ENCODE measurements around the gene TSPAN31.

TSPAN31 gene

GRCh38 chr12:57745485-57745881, 644 bp downstream of the TSPAN31 start:
- no peak for DNase-seq
- in situ Hi-C loops (cut with MboI; ENCODE audit: low pct_unique_long_range_greater_than_20kb, low sequenced_read_pairs), result no loop called here

DNA sequence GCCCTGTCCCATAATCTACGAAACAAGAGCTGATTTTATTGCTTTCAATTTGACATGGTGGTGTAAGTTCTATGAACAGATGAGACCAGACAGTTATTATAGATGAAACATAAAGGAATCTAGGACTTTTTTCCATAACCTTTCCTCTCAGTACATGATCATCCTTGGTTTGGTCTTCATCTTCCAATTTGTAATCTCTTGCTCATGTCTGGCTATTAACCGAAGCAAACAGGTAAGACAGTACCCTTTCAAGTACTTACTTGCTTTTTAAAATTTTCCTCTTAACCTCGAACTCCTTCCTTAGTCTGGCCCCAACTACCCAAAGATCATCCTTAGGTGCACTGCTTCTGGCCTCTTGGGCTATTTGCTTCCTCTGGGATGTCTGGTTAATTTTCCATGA, 1.2 kb downstream of the TSPAN31 start:
- DNase-seq, result no peak
- in situ Hi-C loops (cut with MboI; ENCODE audit: low pct_unique_long_range_greater_than_20kb, low sequenced_read_pairs), result no loop called here

DNA sequence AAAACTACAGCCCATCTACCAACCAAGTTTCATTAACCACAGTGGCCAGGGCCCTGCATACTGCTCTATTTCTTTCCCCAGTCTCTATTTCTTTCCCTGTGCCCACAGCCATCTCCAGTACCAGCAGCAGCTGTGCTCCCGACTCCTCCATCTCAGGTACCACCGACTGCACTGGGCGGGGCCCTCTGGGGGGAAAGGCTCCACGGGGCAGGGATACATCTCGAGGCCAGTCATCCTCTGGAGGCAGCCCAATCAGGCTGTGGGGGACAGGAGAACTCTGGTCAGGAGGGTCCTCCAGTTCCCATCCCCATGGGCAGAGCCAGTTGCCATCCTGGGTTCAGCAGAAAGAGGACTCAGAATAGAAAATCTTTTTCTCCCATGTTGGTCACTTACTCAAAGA, 4.2 kb downstream of the TSPAN31 start:
- in situ Hi-C loops (cut with MboI; ENCODE audit: low pct_unique_long_range_greater_than_20kb, low sequenced_read_pairs), result no loop called here

DNA sequence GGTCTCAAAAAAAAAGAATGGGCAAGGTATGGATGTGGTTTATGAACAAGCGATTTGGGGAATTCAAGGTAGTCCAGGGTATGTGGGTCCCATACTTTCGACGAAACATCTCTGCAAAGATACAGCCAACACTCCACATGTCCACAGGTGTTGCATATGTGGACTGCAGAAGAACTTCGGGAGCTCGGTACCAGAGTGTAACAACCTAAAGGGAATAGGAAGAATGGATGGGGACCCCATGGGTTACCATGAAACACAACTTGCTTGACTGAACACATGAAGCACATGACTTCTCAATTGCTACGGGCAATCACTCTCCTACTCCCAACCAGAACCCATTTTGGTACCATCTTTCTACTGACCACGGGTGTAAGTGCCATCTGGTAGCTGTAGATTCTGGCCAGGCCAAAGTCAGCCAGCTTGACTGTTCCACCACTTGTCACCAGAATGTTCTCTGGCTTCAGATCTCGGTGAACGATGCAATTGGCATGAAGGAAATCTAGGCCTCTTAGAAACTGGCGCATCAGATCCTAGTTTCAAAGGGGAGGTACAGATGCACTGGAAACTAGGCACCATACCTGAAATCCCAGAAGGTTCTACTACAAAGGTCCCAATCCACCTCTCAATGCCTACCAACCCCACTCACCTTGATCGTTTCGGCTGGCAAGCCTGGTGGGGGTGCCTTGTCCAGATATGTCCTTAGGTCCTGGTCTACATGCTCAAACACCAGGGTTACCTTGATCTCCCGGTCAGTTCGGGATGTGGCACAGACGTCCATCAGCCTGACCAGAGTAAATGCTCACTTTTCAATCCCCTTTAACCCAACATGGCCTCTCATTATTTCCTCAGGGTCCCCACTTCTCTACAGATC, 6.0 kb downstream of the TSPAN31 start:
- in situ Hi-C loops (cut with MboI; ENCODE audit: low pct_unique_long_range_greater_than_20kb, low sequenced_read_pairs), result no loop called here
- no peak for DNase-seq

More for the DNA sequence above, 4.2 kb downstream of the TSPAN31 start:
- no peak for DNase-seq

- in situ Hi-C loops (cut with MboI; ENCODE audit: low pct_unique_long_range_greater_than_20kb, low sequenced_read_pairs), result no loop called here
- no peak for DNase-seq
These were observed 6.6 kb downstream of the TSPAN31 start for GRCh38 chr12:57751432-57751787.

DNA sequence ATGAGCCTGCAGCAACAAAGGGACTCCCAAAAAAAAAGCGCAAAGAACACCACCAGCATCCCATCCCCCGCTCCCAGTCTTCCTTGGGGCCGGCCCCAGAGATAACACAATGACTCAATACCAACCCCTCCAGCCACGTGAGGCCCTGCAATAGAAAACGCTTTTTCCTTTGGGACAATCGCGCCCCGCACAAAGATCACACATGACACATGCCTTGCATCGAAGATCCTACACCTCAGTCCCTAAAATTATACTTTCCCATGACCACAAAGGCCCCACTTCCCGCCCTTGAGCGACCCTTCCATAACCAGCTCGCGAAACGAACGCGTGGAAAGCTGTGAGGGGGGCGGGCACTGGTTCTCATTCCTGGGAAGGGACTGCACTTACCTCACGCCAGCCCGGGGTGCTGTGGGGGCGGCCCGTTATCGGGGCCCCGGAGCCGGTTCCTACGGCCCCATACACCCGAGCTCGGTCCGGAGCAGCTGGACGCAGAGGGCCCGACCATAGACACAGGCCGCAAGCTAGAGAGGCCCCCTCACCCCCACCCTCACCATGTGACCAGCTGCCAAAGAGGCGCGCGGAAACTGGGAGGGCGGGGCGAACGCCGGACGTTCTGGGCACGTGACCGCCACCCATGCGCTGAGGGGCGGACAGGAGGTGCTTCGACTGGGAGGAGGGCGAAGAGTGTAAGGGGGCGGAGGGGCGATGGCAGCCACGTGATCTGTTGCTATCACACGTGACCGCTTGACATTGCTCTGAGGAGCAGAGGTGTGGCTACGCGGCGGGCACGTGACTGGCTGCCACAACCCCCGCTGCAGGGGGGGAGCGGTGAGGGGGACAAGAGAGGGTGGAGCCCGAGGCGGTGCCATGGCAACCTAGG, 7.2 kb downstream of the TSPAN31 start, which contains the start of gene CDK4:
Gene CDK4, minus strand, starts transcription at position 523 of the 880 bp plus-strand sequence. CDS start 593 bp downstream, outside the sequence.
- peak; percentile 100 for DNase-seq
- in situ Hi-C loops (cut with MboI; ENCODE audit: low pct_unique_long_range_greater_than_20kb, low sequenced_read_pairs), result no loop called here

DNA sequence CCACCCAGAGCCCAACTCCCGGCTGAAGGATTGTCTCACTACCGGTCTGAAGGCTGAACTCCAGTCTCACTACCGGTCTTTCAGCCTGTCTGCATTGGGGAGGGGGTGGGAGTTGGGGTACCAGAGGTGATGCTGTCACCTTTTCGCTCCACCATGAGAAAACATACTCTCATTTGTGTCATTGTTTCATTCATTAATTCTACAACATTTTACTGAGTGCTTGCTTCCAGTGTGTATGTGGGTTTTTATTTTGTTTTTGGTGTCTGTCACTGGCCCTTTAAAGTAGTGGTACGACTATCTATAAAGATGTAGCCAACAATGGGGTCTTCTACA, 7.8 kb downstream of the TSPAN31 start:
- in situ Hi-C loops (cut with MboI; ENCODE audit: low pct_unique_long_range_greater_than_20kb, low sequenced_read_pairs), result no loop called here
- DNase-seq, result no peak

DNA sequence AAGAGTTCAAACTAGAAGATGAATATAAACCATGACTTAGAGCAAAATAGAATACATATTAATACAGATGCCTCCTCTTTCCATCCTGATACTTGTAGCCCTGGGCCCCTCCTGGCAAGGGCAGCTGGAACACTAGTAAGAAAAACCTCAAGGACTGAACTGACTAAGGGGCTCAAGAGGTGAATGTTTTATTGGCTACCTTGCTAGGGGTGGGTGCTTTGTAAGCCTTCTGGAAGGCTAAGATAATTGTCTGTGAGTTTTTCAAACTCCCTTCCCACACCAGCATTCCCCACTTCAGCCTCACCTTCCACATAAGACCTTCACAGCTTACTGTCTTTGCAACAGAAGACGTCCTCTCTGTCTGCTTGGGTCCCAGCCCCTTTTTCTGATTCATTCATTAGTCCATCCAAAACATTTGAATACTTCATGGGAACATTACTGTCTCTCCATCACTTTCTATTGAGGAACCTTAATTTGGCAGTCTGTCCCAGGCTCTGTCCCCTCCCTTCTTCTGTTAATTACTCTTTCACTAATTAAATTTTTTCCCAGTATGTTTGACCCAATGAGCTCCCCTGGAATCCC, 9.0 kb downstream of the TSPAN31 start:
- DNase-seq, result no peak
- in situ Hi-C loops (cut with MboI; ENCODE audit: low pct_unique_long_range_greater_than_20kb, low sequenced_read_pairs), result no loop called here

- in situ Hi-C loops (cut with MboI; ENCODE audit: low pct_unique_long_range_greater_than_20kb, low sequenced_read_pairs), result no loop called here
- peak; percentile 53 for DNase-seq
These were observed 9.8 kb downstream of the TSPAN31 start, which contains the start of gene MARCHF9 for GRCh38 chr12:57754411-57755193. Gene MARCHF9 (plus strand): TSS chr12:57755103. CDS start chr12:57755529, 426 bp downstream.

DNA sequence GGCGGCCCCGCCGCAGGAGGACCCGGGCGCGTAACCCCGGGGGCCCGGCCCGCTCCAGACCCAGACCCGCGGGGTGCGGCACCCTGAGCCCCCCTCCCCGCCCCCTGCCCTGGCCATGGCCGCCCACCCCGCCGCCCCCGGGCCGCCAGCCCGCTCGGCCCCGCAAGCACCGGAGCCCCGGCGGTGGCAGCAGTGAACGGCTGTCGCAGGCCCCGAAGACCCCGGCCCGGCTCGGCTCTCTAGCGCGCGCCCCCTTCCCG, 10.3 kb downstream of the TSPAN31 start:
- no peak for DNase-seq
- in situ Hi-C loops (cut with MboI; ENCODE audit: low pct_unique_long_range_greater_than_20kb, low sequenced_read_pairs), result no loop called here

- in situ Hi-C loops (cut with MboI; ENCODE audit: low pct_unique_long_range_greater_than_20kb, low sequenced_read_pairs), result no loop called here
- no peak for DNase-seq
These were observed 10.9 kb downstream of the TSPAN31 start for GRCh38 chr12:57755454-57756372.

GRCh38 chr12:57756406-57757341, 11.8 kb downstream of the TSPAN31 start:
- in situ Hi-C loops (cut with MboI; ENCODE audit: low pct_unique_long_range_greater_than_20kb, low sequenced_read_pairs), result no loop called here
- DNase-seq, result peak; percentile 79

GRCh38 chr12:57757771-57758170, 12.9 kb downstream of the TSPAN31 start:
- in situ Hi-C loops (cut with MboI; ENCODE audit: low pct_unique_long_range_greater_than_20kb, low sequenced_read_pairs), result no loop called here
- no peak for DNase-seq

DNA sequence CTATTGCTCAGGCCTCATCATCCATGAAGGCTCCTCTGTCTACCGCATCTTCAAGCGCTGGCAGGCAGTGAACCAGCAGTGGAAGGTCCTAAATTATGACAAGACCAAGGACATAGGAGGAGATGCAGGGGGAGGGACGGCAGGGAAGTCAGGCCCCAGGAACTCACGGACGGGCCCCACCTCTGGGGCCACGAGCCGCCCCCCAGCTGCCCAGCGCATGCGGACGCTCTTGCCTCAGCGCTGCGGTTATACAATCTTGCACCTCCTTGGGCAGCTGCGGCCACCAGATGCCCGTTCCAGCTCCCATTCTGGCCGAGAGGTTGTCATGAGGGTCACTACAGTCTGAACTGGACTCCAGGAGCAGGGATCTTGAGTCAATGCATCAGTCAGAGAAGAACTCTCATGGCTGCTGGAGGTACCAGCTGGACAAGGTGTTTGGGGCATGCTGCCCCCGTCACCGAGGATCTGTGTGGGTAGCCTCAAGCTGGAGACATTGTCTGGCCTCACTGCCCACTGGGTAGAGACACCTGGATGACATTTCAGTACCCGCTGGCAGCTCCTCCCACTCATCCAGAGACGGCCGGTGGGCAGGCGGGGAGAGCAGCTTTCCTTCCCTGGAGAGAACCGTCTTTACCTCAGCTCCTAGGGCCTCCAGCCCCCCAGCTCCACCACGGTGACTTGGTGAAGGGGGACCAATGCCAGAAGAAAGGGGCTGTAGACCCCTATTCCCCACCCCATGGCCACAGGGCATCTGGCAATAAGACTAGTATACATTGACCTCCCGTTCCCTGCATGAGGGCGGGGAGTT, 13.9 kb downstream of the TSPAN31 start:
- in situ Hi-C loops (cut with MboI; ENCODE audit: low pct_unique_long_range_greater_than_20kb, low sequenced_read_pairs), result no loop called here

DNA sequence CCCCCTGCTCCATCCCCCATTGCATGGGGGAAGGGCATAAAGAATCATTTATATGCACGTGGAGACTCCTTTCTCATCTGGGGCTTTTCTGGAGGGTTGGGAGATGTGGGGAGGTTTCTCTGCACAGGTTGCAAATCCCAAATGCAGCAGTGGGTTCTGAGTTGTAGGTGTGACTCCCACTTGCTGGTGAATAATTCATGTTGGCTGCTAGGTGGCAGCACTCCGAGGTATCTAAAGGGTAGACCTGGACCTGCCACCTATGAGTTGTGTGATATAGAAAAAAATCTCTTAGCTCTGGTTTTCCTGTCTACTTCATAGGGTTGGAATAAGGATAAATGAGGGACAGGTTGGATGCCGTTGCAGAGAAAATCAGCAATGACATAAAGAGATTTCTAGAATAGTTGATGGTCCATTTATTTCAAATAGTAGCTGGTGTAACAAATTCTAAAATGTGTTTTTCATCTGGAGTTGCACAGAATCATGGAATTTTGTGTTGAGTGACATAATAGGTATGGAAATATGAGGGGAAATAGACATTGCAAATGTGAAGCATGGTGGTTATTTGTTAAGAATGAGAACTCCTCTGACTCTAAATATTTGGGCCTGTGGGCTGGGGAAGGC, 14.6 kb downstream of the TSPAN31 start:
- in situ Hi-C loops (cut with MboI; ENCODE audit: low pct_unique_long_range_greater_than_20kb, low sequenced_read_pairs), result no loop called here
- DNase-seq, result peak; percentile 34

More for the DNA sequence above, 13.9 kb downstream of the TSPAN31 start:
- DNase-seq, result no peak

DNA sequence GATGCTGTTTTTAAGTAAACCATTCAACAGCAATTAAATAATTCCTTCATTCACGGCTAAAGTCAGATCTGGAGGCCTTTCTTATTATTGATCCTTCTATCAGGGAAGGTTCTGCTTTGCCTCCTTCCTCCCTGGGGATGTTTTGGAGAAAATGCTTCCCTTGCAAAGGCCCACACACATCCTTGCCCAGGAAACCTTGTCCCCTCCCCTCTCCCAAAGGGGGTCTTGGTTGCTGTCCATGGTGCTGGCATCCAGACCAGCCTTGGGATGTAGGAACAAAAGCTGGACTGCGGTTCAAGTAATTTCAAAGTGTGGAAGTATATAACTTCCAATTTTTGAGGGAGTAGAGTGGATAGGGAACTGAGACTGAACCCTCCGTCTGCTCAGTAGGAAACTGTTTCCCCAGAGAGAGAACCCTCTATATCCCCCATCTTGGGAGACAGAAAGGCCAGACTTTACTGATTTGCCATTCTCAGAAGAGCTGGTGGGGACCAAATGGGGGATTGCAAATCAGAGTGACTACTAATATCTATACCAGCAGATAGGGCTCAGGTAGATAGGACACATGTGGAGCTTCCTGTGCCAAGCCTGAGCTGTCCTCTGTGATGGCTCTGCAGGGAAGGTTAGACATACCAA, 15.6 kb downstream of the TSPAN31 start:
- no peak for DNase-seq
- in situ Hi-C loops (cut with MboI; ENCODE audit: low pct_unique_long_range_greater_than_20kb, low sequenced_read_pairs), result no loop called here

Measured in KBM-7 (cell line).